Measurements from ENCODE around the gene PIGU. TPM values are rescaled to one million over a fixed set of nuclear protein-coding genes. Genes with fewer than 3 reads are reported as not detected.

PIGU gene
- total RNA-seq, 2 donors from 2014 or later, result 35.8 to 41.2 TPM

DNA sequence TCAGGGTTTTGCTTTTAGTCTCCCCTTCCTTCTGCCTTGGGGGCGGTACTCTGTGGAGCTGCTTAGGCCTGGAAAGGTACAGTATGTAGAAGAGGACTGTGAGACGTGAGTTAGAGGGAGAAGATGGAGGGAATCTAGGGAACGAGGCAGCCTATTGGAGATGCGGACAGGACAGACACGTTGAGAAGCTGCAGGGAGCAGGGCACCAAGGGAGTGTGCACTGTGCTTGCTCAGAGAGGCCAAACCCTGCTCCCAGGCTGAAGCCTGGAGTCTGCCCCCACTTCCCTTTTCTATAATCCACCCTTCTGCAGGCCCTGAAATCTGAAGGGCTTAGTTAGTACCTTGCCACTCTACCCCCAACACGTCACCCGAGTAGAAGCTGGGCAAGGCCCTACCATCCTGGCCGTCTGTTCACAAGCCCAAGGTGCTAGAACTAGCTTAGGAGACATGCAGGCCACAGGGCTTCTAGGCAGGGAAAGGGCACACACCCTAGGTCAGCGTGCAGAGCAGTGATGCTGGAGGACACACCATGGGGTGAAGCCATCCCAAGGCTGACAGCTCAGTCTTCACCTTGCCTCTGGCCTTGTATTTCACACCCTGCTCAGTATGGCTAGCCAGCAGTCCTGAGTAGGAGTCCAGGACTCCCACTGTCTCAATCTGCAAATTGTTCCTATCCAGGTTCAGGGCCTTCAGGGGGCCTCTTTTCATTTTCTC lies 34.1 kb upstream of the PIGU start:
- no peak overlapping the region for H3K27ac Mint-ChIP-seq
- no peaks in the 10 kb centered on the region for H3K9me3 Mint-ChIP-seq
- no peak overlapping the region for H3K9ac ChIP-seq (ENCODE audit: extremely low read depth, low read length, poor library complexity, severe bottlenecking)
- peaks cover 42% of the 10 kb centered on the region for H3K27me3 Mint-ChIP-seq (ENCODE audit: insufficient read depth)
- DNase-seq, result no peak
- peak overlapping the region; percentile 67 for H3K4me3 Mint-ChIP-seq
- TF ChIP-seq, protein P1, sequence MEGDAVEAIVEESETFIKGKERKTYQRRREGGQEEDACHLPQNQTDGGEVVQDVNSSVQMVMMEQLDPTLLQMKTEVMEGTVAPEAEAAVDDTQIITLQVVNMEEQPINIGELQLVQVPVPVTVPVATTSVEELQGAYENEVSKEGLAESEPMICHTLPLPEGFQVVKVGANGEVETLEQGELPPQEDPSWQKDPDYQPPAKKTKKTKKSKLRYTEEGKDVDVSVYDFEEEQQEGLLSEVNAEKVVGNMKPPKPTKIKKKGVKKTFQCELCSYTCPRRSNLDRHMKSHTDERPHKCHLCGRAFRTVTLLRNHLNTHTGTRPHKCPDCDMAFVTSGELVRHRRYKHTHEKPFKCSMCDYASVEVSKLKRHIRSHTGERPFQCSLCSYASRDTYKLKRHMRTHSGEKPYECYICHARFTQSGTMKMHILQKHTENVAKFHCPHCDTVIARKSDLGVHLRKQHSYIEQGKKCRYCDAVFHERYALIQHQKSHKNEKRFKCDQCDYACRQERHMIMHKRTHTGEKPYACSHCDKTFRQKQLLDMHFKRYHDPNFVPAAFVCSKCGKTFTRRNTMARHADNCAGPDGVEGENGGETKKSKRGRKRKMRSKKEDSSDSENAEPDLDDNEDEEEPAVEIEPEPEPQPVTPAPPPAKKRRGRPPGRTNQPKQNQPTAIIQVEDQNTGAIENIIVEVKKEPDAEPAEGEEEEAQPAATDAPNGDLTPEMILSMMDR (conservative IDR thresholded peaks at IDR 0.05), result no peak
- peaks cover 30% of the 10 kb centered on the region for H3K36me3 Mint-ChIP-seq (ENCODE audit: low read depth)
- H3K4me1 ChIP-seq (ENCODE audit: control insufficient read depth, insufficient read depth, low read length), result no peaks in the 10 kb centered on the region
- H3K4me3 ChIP-seq (ENCODE audit: low read length), result no peak overlapping the region
- no peak overlapping the region for H3K27ac ChIP-seq (ENCODE audit: low read depth, low read length)
- H3K4me1 Mint-ChIP-seq, result peaks cover 8% of the 10 kb centered on the region
- peaks cover 27% of the 10 kb centered on the region for H3K36me3 ChIP-seq (ENCODE audit: control insufficient read depth, insufficient read depth, low read length)
- peaks cover 16% of the 10 kb centered on the region for H3K27me3 ChIP-seq (ENCODE audit: control insufficient read depth, insufficient read depth, low read length, poor library complexity, severe bottlenecking)
- WGBS, 2 experiments (ENCODE audit: insufficient coverage in 1 of 2, insufficient read length in 1 of 2), result 90 to 91% methylated on average over 5 to 9 of the region's 9 CpGs
- no peaks in the 10 kb centered on the region for H3K9me3 ChIP-seq (ENCODE audit: control insufficient read depth, low read length)

GRCh38 chr20:34710568-34710839 lies 33.6 kb upstream of the PIGU start:
- Histone ChIP-seq H3K4me3 (ENCODE audit: low read length) (peak overlapping the region; percentile 76), H3K27me3 (ENCODE audit: control insufficient read depth, insufficient read depth, low read length, poor library complexity, severe bottlenecking) (peaks cover 16% of the 10 kb centered on the region), H3K4me1 (ENCODE audit: control insufficient read depth, insufficient read depth, low read length) (no peaks in the 10 kb centered on the region), H3K36me3 (ENCODE audit: control insufficient read depth, insufficient read depth, low read length) (peaks cover 24% of the 10 kb centered on the region), H3K9ac (ENCODE audit: extremely low read depth, low read length, poor library complexity, severe bottlenecking) (no peak overlapping the region), H3K27ac (ENCODE audit: low read depth, low read length) (no peak overlapping the region), H3K9me3 (ENCODE audit: control insufficient read depth, low read length) (no peaks in the 10 kb centered on the region)
- Mint-ChIP-seq H3K4me3 (peak overlapping the region; percentile 67), H3K36me3 (ENCODE audit: low read depth) (peaks cover 27% of the 10 kb centered on the region), H3K27me3 (ENCODE audit: insufficient read depth) (peaks cover 42% of the 10 kb centered on the region), H3K27ac (no peak overlapping the region), H3K9me3 (no peaks in the 10 kb centered on the region), H3K4me1 (peaks cover 10% of the 10 kb centered on the region)
- DNase-seq, result no peak
- TF ChIP-seq, protein P1 (conservative IDR thresholded peaks at IDR 0.05), result no peak

DNA sequence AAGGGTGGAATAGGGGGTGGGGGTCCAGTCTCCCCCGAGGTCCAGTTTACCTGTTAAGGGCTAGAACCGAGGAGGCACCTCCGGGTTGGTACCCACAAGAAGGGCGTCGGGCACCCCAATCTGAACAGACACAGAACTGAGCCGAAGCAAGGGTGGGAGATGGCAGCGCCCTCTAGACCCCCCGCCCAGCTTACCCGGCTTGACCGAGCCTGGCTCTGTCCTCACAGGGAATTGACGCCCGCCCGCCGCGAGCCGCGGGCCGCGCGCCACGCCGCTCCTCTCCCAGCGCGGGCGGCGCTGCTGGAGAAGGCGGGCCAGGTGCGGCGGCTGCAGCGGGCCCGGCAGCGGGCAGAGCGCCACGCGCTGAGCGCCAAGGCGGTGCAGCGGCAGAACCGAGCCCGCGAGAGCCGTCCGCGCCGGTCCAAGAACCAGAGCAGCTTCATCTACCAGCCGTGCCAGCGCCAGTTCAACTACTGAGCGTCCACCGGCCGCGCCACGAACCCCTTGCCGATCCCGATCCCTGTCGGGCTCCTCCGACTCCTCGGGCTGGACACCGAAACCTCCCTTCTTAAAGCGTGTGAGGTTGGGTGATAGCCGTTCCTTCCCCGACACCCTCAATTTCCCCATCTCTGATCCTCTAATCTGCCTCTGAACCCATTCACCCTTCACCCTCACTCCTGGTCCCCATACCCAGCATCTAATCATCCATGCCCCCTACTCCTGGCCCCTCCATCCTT lies 33.1 kb upstream of the PIGU start:
- Mint-ChIP-seq H3K27me3 (ENCODE audit: insufficient read depth) (peaks cover 42% of the 10 kb centered on the region), H3K27ac (no peak overlapping the region), H3K36me3 (ENCODE audit: low read depth) (peaks cover 22% of the 10 kb centered on the region), H3K9me3 (no peaks in the 10 kb centered on the region), H3K4me3 (peak overlapping the region; percentile 67), H3K4me1 (peaks cover 15% of the 10 kb centered on the region)
- peaks cover 19% of the 10 kb centered on the region for H3K36me3 ChIP-seq (ENCODE audit: control insufficient read depth, insufficient read depth, low read length)
- peak overlapping the region; percentile 76 for H3K4me3 ChIP-seq (ENCODE audit: low read length)
- TF ChIP-seq, protein P1 (conservative IDR thresholded peaks at IDR 0.05), result peak; percentile 68
- H3K27me3 ChIP-seq (ENCODE audit: control insufficient read depth, insufficient read depth, low read length, poor library complexity, severe bottlenecking), result peaks cover 16% of the 10 kb centered on the region
- no peaks in the 10 kb centered on the region for H3K9me3 ChIP-seq (ENCODE audit: control insufficient read depth, low read length)
- H3K9ac ChIP-seq (ENCODE audit: extremely low read depth, low read length, poor library complexity, severe bottlenecking), result no peak overlapping the region
- no peak overlapping the region for H3K27ac ChIP-seq (ENCODE audit: low read depth, low read length)
- WGBS, 2 experiments (ENCODE audit: insufficient coverage in 1 of 2, insufficient read length in 1 of 2), result 9 to 17% methylated on average over 25 to 61 of the region's 61 CpGs
- peaks cover 3% of the 10 kb centered on the region for H3K4me1 ChIP-seq (ENCODE audit: control insufficient read depth, insufficient read depth, low read length)
- DNase-seq, result peak; percentile 92

Measured in endodermal cell (in vitro differentiated cells).